ENCODE measurements around the gene DNAJC11. TPM values are rescaled to one million over a fixed set of nuclear protein-coding genes. Genes with fewer than 3 reads are reported as not detected.
"Not testable (repeated sequence)": the region's sequence is repeated elsewhere in the genome, so short reads cannot be mapped to it uniquely, and the experiment has no call there.

The DNAJC11 gene
- total RNA-seq, 1 experiment from 2014 or later = 57.3 TPM

DNA sequence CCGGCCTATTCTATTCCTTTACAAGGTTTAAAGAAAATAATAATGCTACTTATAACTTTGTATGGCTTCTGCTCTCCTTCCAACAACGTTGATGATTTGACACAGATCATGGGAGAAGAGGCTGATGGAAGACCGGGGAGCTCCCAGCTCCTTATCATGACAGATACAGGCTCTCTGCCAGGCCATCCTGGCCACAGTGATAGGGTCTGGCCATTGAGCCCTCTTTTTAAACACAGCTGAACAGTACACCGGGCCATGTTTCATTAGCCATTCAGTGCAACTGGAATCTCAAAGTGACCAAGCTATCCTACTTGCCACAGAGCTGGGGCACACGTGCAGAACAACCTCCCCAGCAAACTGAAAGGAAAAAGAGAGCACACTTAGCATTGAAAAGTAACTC, 34.9 kb downstream of the DNAJC11 start:
- BruUV-seq (replicated peaks) = no TSS peak
- Mint-ChIP-seq H3K27me3 (ENCODE audit: unreplicated experiment) (no peaks in the 10 kb centered on the region), H3K4me3 (ENCODE audit: low read depth, unreplicated experiment) (no peak overlapping the region), H3K4me1 (ENCODE audit: low read depth, unreplicated experiment) (no peaks in the 10 kb centered on the region), H3K27ac (ENCODE audit: unreplicated experiment) (no peak overlapping the region), H3K36me3 (ENCODE audit: insufficient read depth, unreplicated experiment) (no peaks in the 10 kb centered on the region), H3K9me3 (ENCODE audit: low read depth, unreplicated experiment) (no peaks in the 10 kb centered on the region)
- intact Hi-C loops (cut with micrococcal nuclease; ENCODE audit: unreplicated experiment) = no loop called here
- TF ChIP-seq, protein P1, sequence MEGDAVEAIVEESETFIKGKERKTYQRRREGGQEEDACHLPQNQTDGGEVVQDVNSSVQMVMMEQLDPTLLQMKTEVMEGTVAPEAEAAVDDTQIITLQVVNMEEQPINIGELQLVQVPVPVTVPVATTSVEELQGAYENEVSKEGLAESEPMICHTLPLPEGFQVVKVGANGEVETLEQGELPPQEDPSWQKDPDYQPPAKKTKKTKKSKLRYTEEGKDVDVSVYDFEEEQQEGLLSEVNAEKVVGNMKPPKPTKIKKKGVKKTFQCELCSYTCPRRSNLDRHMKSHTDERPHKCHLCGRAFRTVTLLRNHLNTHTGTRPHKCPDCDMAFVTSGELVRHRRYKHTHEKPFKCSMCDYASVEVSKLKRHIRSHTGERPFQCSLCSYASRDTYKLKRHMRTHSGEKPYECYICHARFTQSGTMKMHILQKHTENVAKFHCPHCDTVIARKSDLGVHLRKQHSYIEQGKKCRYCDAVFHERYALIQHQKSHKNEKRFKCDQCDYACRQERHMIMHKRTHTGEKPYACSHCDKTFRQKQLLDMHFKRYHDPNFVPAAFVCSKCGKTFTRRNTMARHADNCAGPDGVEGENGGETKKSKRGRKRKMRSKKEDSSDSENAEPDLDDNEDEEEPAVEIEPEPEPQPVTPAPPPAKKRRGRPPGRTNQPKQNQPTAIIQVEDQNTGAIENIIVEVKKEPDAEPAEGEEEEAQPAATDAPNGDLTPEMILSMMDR (IDR thresholded peaks at IDR 0.05; ENCODE audit: unreplicated experiment) = no peak
- no peak for DNase-seq
- CTCF ChIA-PET = no interaction called here

DNA sequence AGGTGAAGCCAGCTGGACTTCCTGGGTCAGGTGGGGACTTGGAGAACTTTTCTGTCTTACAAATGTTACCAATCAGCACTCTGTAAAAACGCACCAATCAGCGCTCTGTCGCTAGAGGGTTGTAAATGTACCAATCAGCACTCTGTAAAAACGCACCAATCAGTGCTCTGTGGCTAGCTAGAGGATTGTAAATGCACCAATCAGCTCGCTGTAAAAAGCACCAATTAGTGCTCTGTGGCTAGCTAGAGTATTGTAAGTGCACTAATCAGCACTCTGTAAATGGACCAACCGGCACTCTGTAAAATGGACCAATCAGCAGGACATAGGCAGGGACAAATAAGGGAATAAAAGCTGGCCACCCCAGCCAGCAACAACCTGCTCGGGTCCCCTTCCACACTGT, 39.1 kb downstream of the DNAJC11 start:
- H3K4me3 Mint-ChIP-seq (ENCODE audit: low read depth, unreplicated experiment); BruUV-seq (replicated peaks); DNase-seq; H3K4me1 Mint-ChIP-seq (ENCODE audit: low read depth, unreplicated experiment); H3K36me3 Mint-ChIP-seq (ENCODE audit: insufficient read depth, unreplicated experiment); H3K27ac Mint-ChIP-seq (ENCODE audit: unreplicated experiment); H3K9me3 Mint-ChIP-seq (ENCODE audit: low read depth, unreplicated experiment); intact Hi-C loops (cut with micrococcal nuclease; ENCODE audit: unreplicated experiment); H3K27me3 Mint-ChIP-seq (ENCODE audit: unreplicated experiment): not testable (repeated sequence)
- CTCF ChIA-PET = interaction anchor here (0.6 kb wide), 1 partner anchor 14 kb away, joined by 9 read pairs; no protein-coding TSS in a partner anchor

DNA sequence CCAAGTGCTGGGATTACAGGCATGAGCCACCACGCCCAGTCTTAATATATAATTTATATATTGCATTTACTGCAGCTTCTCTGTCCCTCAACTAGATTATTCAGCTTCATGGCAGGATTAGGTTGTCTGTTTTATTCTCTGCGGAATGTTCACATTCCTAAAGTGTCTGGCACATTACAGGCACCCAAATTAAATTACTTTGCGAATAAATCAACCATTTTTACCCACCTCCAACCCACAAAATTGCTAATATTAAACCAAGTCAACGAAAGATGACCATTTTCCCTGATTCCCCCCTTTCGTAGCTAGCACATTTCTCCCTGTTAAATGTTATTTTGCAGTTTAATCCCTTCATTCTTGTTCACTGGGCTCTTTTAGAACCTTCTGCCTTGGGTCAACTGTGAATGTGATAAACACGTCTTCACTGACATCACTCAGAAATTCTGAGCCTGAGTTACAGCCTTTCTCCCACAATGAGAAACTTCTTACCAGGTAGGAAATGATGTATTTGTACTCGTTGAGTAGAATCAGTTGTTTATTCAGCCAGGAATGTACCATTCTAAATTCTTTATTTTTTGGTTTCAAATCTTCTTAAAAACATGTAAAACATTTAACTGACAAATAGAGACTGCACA, 41.1 kb downstream of the DNAJC11 start:
- no TSS peak for BruUV-seq (replicated peaks)
- Mint-ChIP-seq H3K9me3 (ENCODE audit: low read depth, unreplicated experiment) (no peaks in the 10 kb centered on the region), H3K27ac (ENCODE audit: unreplicated experiment) (no peak overlapping the region), H3K36me3 (ENCODE audit: insufficient read depth, unreplicated experiment) (peaks cover 7% of the 10 kb centered on the region), H3K4me1 (ENCODE audit: low read depth, unreplicated experiment) (no peaks in the 10 kb centered on the region), H3K4me3 (ENCODE audit: low read depth, unreplicated experiment) (no peak overlapping the region), H3K27me3 (ENCODE audit: unreplicated experiment) (no peaks in the 10 kb centered on the region)
- DNase-seq = no peak
- TF ChIP-seq, protein P1 (IDR thresholded peaks at IDR 0.05; ENCODE audit: unreplicated experiment) = no peak
- intact Hi-C loops (cut with micrococcal nuclease; ENCODE audit: unreplicated experiment) = no loop called here
- CTCF ChIA-PET = no interaction called here

DNA sequence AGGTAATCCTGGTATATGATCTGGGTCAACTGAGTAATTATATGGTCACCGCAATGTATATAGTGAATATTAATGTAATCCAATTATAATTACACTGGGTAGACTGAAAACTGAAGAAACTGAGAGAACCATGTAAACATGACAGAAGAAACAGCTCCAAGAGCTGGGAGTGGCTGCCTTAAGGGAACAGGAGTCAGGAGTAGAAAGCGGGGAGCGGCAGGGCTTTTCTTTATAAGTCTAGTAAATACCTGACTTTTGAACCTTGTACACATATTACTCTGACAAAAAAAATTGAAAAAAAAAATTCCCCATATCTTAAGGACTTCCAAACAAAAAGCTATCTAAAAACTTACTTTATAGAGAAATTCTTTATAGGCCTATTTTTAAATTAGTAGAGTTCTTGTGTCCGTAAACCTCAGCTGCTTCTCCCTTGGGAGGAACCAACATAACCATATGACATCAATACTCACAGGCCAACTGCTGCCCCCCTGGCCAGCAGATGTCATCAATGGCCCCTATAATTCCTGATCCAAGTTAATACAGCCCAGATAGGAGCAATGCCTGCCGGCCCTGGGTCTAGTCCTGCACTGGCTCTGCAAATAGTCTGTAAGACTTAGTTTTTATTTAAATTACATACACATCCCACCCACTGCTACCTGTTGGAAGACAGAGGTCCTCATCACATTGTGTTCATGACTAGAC, 43.1 kb downstream of the DNAJC11 start:
- CTCF ChIA-PET = interaction anchor here (0.5 to 0.6 kb wide), 2 partner anchors 158 to 546 kb away, joined by 4 to 6 read pairs; no protein-coding TSS in a partner anchor
- BruUV-seq (replicated peaks) = no TSS peak
- intact Hi-C loops (cut with micrococcal nuclease; ENCODE audit: unreplicated experiment) = no loop called here
- Mint-ChIP-seq H3K4me1 (ENCODE audit: low read depth, unreplicated experiment) (no peaks in the 10 kb centered on the region), H3K27ac (ENCODE audit: unreplicated experiment) (no peak overlapping the region), H3K27me3 (ENCODE audit: unreplicated experiment) (no peaks in the 10 kb centered on the region), H3K4me3 (ENCODE audit: low read depth, unreplicated experiment) (no peak overlapping the region), H3K36me3 (ENCODE audit: insufficient read depth, unreplicated experiment) (peaks cover 7% of the 10 kb centered on the region), H3K9me3 (ENCODE audit: low read depth, unreplicated experiment) (no peaks in the 10 kb centered on the region)
- TF ChIP-seq, protein P1 (IDR thresholded peaks at IDR 0.05; ENCODE audit: unreplicated experiment) = no peak
- DNase-seq = no peak

DNA sequence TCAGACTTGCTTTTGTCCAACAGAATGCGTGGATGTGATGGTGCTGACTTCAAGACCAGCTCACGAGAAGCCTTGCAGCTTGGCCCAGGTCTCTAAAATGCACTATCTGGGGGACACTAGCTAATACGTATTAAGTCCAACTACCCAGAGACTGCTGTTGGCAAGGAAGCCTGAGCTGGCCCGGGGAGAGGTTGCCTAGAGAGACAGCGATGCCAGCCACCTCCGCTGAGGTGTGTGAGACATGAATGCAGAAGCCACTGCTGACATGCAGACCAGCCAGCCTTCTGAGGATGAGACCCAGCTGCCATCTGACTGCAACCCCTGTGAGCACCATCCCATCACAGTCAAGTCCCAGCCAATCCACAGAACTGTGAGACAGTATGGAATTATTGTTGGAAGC, 44.5 kb downstream of the DNAJC11 start:
- TF ChIP-seq, protein P1 (IDR thresholded peaks at IDR 0.05; ENCODE audit: unreplicated experiment) = no peak
- CTCF ChIA-PET = no interaction called here
- Mint-ChIP-seq H3K36me3 (ENCODE audit: insufficient read depth, unreplicated experiment) (peaks cover 13% of the 10 kb centered on the region), H3K27ac (ENCODE audit: unreplicated experiment) (no peak overlapping the region), H3K9me3 (ENCODE audit: low read depth, unreplicated experiment) (no peaks in the 10 kb centered on the region), H3K4me1 (ENCODE audit: low read depth, unreplicated experiment) (no peaks in the 10 kb centered on the region), H3K27me3 (ENCODE audit: unreplicated experiment) (no peaks in the 10 kb centered on the region), H3K4me3 (ENCODE audit: low read depth, unreplicated experiment) (no peak overlapping the region)
- intact Hi-C loops (cut with micrococcal nuclease; ENCODE audit: unreplicated experiment) = no loop called here
- DNase-seq = no peak
- no TSS peak for BruUV-seq (replicated peaks)

Measured in Calu3 (cell line).